ENCODE measurements around the gene PSMA6.

GRCh38 chr14:35335388-35336092 lies 43.4 kb downstream of the PSMA6 start:
- TF ChIP-seq GATA2 (IDR thresholded peaks at IDR 0.05; ENCODE audit: low read depth, low read length) (no peak), GATA3 (IDR thresholded peaks at IDR 0.05; ENCODE audit: low read depth, low read length) (no peak)

Data from SH-SY5Y (cell line).